ENCODE results near the gene PIN1. TPM values are rescaled to one million over a fixed set of nuclear protein-coding genes. Genes with fewer than 3 reads are reported as not detected.

Gene PIN1
- total RNA-seq, 1 experiment from 2014 or later: 107 TPM

DNA sequence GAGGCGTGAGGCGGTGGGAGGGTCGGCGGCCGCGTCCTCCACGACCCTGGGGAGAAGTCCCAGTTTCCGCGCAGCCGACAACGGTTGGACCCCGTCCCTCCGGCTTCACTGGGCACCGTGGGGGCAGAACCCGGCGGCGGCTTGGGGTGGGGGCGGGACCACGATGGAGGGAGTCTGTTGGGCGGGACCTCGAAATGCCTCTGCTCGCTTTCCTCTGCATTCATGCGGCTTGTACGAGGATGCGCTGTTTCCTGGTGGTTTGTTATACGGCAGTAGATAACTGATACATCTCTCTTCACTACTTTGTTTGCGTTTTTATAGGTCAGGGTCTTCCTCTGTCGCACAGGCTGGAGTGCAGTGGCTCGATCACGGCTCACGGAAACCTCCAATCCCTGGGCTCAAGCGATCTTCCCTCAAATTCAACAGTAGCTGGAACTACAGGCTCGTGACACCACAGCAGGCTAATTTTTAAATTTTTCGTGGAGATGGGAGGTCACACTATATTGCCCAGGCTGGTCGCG, 42.0 kb upstream of the PIN1 start:
- CTCF ChIA-PET: interaction anchor here (0.7 to 2.0 kb wide), 4 partner anchors 160 to 296 kb away, joined by 3 to 6 read pairs (median 3); no protein-coding TSS in a partner anchor
- no peak for DNase-seq (ENCODE audit: low spot score)
- no peaks in the 10 kb centered on the region for H3K27me3 Mint-ChIP-seq (ENCODE audit: low read depth)
- TF ChIP-seq, protein P1, sequence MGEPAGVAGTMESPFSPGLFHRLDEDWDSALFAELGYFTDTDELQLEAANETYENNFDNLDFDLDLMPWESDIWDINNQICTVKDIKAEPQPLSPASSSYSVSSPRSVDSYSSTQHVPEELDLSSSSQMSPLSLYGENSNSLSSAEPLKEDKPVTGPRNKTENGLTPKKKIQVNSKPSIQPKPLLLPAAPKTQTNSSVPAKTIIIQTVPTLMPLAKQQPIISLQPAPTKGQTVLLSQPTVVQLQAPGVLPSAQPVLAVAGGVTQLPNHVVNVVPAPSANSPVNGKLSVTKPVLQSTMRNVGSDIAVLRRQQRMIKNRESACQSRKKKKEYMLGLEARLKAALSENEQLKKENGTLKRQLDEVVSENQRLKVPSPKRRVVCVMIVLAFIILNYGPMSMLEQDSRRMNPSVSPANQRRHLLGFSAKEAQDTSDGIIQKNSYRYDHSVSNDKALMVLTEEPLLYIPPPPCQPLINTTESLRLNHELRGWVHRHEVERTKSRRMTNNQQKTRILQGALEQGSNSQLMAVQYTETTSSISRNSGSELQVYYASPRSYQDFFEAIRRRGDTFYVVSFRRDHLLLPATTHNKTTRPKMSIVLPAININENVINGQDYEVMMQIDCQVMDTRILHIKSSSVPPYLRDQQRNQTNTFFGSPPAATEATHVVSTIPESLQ (CRISPR knock-in tag; IDR thresholded peaks at IDR 0.05): no peak
- no peak for TF ChIP-seq ETV6 (CRISPR knock-in tag; IDR thresholded peaks at IDR 0.05)
- TF ChIP-seq, protein P2, sequence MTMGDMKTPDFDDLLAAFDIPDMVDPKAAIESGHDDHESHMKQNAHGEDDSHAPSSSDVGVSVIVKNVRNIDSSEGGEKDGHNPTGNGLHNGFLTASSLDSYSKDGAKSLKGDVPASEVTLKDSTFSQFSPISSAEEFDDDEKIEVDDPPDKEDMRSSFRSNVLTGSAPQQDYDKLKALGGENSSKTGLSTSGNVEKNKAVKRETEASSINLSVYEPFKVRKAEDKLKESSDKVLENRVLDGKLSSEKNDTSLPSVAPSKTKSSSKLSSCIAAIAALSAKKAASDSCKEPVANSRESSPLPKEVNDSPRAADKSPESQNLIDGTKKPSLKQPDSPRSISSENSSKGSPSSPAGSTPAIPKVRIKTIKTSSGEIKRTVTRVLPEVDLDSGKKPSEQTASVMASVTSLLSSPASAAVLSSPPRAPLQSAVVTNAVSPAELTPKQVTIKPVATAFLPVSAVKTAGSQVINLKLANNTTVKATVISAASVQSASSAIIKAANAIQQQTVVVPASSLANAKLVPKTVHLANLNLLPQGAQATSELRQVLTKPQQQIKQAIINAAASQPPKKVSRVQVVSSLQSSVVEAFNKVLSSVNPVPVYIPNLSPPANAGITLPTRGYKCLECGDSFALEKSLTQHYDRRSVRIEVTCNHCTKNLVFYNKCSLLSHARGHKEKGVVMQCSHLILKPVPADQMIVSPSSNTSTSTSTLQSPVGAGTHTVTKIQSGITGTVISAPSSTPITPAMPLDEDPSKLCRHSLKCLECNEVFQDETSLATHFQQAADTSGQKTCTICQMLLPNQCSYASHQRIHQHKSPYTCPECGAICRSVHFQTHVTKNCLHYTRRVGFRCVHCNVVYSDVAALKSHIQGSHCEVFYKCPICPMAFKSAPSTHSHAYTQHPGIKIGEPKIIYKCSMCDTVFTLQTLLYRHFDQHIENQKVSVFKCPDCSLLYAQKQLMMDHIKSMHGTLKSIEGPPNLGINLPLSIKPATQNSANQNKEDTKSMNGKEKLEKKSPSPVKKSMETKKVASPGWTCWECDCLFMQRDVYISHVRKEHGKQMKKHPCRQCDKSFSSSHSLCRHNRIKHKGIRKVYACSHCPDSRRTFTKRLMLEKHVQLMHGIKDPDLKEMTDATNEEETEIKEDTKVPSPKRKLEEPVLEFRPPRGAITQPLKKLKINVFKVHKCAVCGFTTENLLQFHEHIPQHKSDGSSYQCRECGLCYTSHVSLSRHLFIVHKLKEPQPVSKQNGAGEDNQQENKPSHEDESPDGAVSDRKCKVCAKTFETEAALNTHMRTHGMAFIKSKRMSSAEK (CRISPR knock-in tag; IDR thresholded peaks at IDR 0.05; ENCODE audit: borderline replicate concordance): no peak
- no peak for TF ChIP-seq SP1 (CRISPR knock-in tag; conservative IDR thresholded peaks at IDR 0.05)
- TF ChIP-seq, protein P3, sequence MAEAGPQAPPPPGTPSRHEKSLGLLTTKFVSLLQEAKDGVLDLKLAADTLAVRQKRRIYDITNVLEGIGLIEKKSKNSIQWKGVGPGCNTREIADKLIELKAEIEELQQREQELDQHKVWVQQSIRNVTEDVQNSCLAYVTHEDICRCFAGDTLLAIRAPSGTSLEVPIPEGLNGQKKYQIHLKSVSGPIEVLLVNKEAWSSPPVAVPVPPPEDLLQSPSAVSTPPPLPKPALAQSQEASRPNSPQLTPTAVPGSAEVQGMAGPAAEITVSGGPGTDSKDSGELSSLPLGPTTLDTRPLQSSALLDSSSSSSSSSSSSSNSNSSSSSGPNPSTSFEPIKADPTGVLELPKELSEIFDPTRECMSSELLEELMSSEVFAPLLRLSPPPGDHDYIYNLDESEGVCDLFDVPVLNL (CRISPR knock-in tag; IDR thresholded peaks at IDR 0.05; ENCODE audit: borderline replicate concordance, low read depth): no peak
- TF ChIP-seq CREM (CRISPR knock-in tag; IDR thresholded peaks at IDR 0.05): 0 out of 2 replicates have a peak, but pooled peaks have one; percentile 1
- TF ChIP-seq, protein P4, sequence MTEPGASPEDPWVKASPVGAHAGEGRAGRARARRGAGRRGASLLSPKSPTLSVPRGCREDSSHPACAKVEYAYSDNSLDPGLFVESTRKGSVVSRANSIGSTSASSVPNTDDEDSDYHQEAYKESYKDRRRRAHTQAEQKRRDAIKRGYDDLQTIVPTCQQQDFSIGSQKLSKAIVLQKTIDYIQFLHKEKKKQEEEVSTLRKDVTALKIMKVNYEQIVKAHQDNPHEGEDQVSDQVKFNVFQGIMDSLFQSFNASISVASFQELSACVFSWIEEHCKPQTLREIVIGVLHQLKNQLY (CRISPR knock-in tag; IDR thresholded peaks at IDR 0.05): no peak
- TF ChIP-seq, protein P5, sequence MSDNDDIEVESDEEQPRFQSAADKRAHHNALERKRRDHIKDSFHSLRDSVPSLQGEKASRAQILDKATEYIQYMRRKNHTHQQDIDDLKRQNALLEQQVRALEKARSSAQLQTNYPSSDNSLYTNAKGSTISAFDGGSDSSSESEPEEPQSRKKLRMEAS (CRISPR knock-in tag; IDR thresholded peaks at IDR 0.05): peak; percentile 68; the same call in 1 of the 2 replicates
- TF ChIP-seq, protein P6, sequence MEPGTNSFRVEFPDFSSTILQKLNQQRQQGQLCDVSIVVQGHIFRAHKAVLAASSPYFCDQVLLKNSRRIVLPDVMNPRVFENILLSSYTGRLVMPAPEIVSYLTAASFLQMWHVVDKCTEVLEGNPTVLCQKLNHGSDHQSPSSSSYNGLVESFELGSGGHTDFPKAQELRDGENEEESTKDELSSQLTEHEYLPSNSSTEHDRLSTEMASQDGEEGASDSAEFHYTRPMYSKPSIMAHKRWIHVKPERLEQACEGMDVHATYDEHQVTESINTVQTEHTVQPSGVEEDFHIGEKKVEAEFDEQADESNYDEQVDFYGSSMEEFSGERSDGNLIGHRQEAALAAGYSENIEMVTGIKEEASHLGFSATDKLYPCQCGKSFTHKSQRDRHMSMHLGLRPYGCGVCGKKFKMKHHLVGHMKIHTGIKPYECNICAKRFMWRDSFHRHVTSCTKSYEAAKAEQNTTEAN (CRISPR knock-in tag; IDR thresholded peaks at IDR 0.05): 0 out of 2 replicates have a peak, but pooled peaks have one; percentile 24
- TF ChIP-seq SMAD3 (CRISPR knock-in tag; IDR thresholded peaks at IDR 0.05; ENCODE audit: borderline replicate concordance): 0 out of 2 replicates have a peak, but pooled peaks have one; percentile 11
- TF ChIP-seq JUN (CRISPR knock-in tag; IDR thresholded peaks at IDR 0.05): 0 out of 2 replicates have a peak, but pooled peaks have one; percentile 29
- no peak for TF ChIP-seq CREB1 (CRISPR knock-in tag; IDR thresholded peaks at IDR 0.05)
- 0 out of 2 replicates have a peak, but pooled peaks have one; percentile 10 for TF ChIP-seq RELA (CRISPR knock-in tag; IDR thresholded peaks at IDR 0.05; ENCODE audit: borderline replicate concordance)
- TF ChIP-seq OVOL2 (CRISPR knock-in tag; IDR thresholded peaks at IDR 0.05; ENCODE audit: borderline replicate concordance): no peak
- 0 out of 2 replicates have a peak, but pooled peaks have one; percentile 28 for TF ChIP-seq TP53 (CRISPR knock-in tag; IDR thresholded peaks at IDR 0.05)
- TF ChIP-seq TEAD1 (CRISPR knock-in tag; IDR thresholded peaks at IDR 0.05): 0 out of 2 replicates have a peak, but pooled peaks have one; percentile 1
- 0 out of 2 replicates have a peak, but pooled peaks have one; percentile 8 for TF ChIP-seq ELF4 (CRISPR knock-in tag; IDR thresholded peaks at IDR 0.05; ENCODE audit: low read depth)
- TF ChIP-seq, protein P7, sequence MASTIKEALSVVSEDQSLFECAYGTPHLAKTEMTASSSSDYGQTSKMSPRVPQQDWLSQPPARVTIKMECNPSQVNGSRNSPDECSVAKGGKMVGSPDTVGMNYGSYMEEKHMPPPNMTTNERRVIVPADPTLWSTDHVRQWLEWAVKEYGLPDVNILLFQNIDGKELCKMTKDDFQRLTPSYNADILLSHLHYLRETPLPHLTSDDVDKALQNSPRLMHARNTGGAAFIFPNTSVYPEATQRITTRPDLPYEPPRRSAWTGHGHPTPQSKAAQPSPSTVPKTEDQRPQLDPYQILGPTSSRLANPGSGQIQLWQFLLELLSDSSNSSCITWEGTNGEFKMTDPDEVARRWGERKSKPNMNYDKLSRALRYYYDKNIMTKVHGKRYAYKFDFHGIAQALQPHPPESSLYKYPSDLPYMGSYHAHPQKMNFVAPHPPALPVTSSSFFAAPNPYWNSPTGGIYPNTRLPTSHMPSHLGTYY (CRISPR knock-in tag; IDR thresholded peaks at IDR 0.05): no peak
- TF ChIP-seq RORB (CRISPR knock-in tag; IDR thresholded peaks at IDR 0.05): no peak
- TF ChIP-seq, protein P8, sequence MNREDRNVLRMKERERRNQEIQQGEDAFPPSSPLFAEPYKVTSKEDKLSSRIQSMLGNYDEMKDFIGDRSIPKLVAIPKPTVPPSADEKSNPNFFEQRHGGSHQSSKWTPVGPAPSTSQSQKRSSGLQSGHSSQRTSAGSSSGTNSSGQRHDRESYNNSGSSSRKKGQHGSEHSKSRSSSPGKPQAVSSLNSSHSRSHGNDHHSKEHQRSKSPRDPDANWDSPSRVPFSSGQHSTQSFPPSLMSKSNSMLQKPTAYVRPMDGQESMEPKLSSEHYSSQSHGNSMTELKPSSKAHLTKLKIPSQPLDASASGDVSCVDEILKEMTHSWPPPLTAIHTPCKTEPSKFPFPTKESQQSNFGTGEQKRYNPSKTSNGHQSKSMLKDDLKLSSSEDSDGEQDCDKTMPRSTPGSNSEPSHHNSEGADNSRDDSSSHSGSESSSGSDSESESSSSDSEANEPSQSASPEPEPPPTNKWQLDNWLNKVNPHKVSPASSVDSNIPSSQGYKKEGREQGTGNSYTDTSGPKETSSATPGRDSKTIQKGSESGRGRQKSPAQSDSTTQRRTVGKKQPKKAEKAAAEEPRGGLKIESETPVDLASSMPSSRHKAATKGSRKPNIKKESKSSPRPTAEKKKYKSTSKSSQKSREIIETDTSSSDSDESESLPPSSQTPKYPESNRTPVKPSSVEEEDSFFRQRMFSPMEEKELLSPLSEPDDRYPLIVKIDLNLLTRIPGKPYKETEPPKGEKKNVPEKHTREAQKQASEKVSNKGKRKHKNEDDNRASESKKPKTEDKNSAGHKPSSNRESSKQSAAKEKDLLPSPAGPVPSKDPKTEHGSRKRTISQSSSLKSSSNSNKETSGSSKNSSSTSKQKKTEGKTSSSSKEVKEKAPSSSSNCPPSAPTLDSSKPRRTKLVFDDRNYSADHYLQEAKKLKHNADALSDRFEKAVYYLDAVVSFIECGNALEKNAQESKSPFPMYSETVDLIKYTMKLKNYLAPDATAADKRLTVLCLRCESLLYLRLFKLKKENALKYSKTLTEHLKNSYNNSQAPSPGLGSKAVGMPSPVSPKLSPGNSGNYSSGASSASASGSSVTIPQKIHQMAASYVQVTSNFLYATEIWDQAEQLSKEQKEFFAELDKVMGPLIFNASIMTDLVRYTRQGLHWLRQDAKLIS (CRISPR knock-in tag; IDR thresholded peaks at IDR 0.05; ENCODE audit: borderline replicate concordance): no peak

More for the DNA sequence above, 42.0 kb upstream of the PIN1 start:
- ATAC-seq: peak; percentile 1
- Mint-ChIP-seq H3K4me3 (peak overlapping the region; percentile 91), H3K36me3 (peaks cover 2% of the 10 kb centered on the region; the same call in 1 of the 2 replicates), H3K27ac (peak overlapping the region; percentile 96), H3K9me3 (no peaks in the 10 kb centered on the region), H3K4me1 (peaks cover 39% of the 10 kb centered on the region)
- POLR2A ChIA-PET: interaction anchor here (0.8 to 1.0 kb wide), 3 partner anchors 25 to 168 kb away, joined by 3 to 6 read pairs (median 5); partner anchors contain the start of gene FBXL12
